Stimulated activated CD4-positive, alpha-beta T cell treated with anti-CD3 and anti-CD28 coated beads, Interleukin-1b, Interleukin-23, amount 100 ng/mL, for 1 hour (primary cell): ENCODE data around the gene USP9Y.
"Not testable (repeated sequence)": the region's sequence is repeated elsewhere in the genome, so short reads cannot be mapped to it uniquely, and the experiment has no call there.

ENCODE experiments used
- DNase-seq, 2 donors: peaks; one replicate each; pipeline ENCODE4 v3.0.0-alpha.2; 2020; ENCODE audit warnings: low read depth in 2 of 2

Gene USP9Y, protein sequence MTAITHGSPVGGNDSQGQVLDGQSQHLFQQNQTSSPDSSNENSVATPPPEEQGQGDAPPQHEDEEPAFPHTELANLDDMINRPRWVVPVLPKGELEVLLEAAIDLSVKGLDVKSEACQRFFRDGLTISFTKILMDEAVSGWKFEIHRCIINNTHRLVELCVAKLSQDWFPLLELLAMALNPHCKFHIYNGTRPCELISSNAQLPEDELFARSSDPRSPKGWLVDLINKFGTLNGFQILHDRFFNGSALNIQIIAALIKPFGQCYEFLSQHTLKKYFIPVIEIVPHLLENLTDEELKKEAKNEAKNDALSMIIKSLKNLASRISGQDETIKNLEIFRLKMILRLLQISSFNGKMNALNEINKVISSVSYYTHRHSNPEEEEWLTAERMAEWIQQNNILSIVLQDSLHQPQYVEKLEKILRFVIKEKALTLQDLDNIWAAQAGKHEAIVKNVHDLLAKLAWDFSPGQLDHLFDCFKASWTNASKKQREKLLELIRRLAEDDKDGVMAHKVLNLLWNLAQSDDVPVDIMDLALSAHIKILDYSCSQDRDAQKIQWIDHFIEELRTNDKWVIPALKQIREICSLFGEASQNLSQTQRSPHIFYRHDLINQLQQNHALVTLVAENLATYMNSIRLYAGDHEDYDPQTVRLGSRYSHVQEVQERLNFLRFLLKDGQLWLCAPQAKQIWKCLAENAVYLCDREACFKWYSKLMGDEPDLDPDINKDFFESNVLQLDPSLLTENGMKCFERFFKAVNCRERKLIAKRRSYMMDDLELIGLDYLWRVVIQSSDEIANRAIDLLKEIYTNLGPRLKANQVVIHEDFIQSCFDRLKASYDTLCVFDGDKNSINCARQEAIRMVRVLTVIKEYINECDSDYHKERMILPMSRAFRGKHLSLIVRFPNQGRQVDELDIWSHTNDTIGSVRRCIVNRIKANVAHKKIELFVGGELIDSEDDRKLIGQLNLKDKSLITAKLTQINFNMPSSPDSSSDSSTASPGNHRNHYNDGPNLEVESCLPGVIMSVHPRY (N-terminal part only)

DNA sequence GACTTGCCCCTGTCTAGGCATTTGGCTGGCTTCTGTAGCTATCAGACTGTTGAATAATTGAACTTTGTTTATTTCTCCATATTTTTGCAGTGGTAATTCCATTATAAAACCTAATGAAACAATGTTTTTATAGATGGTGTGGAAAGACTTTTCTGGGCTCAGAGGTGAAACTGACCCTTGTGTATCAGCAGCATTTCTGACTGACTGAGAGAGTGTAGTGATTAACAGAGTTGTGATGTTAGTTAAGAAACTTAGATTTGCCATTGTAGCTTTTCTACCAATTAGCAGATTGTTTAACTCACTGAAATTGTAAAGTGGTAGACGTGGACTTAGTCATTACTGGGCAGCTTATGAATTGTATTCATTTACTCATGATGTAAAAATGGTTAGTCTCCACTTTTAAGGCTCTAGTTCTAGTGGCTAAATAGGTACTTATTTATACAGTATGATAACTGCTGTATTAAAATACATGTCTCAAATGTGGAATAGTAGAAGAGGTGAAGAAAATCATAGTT lies at the start of gene USP9Y:
USP9Y (plus strand) TSS at position 51 of the 515 bp plus-strand sequence. CDS start 8,217 bp downstream, outside the sequence.
- DNase-seq: no peak

- DNase-seq: no peak
Observed at GRCh38 chrY:12651621-12652036, 49.4 kb upstream of the USP9Y start.

DNA sequence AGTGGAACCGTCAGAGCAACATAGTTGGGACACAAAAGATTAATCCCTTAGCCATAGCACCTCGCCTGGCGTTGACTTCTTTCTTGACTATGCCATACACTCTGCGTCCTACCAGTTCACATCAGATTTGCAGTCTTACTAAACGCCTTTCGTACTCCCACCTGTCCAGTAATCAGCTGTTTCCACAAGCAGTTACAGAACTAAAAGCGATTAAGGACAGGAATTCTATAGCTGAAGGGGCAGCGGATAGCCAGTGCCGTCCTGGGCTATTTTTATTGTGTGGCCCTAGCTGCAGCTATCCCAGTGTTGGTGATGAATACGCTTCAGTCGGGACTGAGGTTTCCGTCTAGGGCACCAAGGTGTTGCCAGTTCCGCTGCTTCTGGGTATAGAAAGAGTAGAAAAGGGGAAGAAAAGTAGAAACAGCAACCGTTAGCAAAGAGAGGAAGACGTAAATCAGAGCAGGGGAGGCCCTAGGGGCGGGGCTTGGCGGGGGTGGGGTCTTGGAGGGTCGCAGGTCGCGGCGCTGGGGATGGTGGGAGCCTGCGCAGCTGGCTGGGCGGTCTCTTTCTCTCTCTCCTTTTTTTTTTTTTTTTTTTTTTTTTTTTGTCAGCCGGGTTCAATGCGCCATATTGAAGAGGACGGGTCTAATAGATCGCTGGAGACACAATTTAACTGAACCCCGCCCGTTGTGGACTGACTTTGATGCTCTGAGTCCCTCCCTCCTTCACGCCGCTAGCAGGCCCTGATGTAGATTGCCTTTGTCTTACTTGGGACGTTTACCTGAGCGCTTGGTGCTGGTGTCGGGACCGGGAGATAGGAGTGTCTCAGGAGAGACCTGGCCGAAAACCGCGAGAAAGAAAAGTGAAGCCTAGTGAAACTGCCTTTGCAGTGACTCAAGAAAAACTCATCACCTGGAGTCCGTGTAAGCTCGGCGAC lies 39.0 kb upstream of the USP9Y start:
- peak; percentile 57 for DNase-seq

DNA sequence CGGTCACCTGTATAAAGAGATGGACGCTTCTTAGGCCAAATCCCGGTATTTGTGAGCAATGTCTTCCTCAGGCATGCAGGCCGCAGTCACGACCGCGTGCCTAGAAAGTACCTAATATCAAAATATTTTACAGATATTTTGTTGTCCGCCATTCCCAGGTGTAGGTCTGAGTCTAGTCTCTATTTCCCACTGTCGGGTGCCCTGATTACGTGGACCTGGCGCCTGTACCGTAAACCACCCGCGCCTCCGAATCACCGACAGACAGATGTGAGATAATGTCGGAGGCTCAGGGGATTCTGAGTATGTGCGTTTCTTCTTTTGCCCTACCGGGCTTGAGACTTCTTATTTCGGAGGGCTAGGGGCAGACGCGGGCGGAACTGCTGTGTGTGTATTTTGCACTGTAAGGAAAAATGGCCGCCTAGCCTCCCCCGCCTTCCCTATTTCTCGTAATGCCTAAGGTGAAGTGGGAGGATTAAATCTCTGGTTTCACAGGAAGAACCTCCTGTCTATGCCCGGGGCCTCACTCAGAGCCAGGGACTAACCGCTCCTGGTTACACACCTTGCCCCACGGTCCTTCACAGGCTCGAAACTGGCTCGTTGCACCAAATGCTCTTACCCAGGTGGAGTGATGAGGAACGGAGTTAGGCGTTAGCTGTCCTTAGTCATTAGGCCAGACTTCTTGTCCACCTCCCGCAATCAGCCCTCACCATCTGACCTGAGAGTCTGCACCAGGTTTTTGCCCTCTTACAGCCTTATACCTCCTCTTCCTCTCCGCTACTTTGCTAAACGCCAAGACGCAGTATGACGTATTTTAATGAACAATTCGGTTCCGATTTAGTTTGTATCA lies 38.1 kb upstream of the USP9Y start:
- DNase-seq: no peak

DNA sequence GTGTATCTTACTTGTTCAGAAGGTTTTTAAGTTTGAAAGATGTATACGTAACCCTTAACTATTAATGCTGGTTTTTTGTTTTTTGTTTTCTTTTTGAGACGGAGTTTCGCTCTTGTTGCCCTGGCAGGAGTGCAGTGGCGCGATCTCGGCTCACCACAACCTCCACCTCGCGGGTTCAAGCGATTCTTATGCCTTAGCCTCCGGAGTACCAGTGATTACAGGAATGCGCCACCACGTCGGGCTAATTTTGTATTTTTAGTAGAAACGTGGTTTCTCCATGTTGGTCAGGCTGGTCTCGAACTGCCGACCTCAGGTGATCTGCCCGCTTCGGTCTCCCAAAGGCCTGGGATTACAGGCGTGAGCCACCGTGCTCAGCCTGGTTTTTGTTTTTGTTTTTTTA lies 37.2 kb upstream of the USP9Y start:
- DNase-seq: not testable (repeated sequence)

GRCh38 chrY:12678111-12678510 lies 22.9 kb upstream of the USP9Y start:
- no peak for DNase-seq

- no peak for DNase-seq
Observed at GRCh38 chrY:12681535-12681934, 19.5 kb upstream of the USP9Y start.

DNA sequence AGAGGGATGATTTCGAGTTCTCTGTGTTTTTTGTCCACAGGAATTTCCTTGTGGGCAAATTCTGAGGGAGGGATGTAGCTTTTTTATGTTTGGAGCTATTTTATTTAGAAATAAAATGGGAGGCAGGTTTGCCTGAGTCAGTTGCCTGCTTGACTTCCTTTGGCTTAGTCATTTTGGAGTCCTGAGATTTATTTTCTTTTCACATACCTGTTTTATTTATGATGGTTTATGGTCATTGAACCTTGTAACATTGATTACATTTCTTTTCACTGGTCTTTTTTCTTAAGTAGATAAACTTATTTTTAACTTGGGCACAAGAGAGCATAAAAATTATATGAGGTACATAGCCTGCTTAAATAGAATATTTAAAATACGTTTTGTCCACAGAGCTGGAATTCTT lies 12.7 kb upstream of the USP9Y start:
- no peak for DNase-seq

DNA sequence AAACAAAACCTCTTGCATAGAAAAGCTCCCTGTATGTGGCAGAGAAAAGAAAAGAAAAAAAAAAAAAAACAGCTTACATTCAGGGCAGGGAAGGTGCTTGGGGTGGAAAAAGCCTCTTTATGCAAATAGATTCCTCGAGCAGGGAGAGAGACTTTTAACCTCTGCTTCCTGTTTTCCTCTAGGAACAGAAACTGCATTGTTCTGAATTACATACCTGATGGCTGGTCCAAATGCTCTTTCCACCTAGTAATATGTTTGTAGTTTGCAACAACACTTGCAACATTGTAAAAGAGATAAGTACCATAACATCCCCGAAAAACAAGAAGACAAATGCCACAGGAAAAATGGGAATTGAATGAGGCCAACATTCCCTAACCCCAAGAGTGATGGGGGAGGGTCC lies 944 bp upstream of the USP9Y start:
- DNase-seq: no peak

GRCh38 chrY:12702174-12702573 lies 1.1 kb downstream of the USP9Y start:
- DNase-seq: no peak

- DNase-seq: no peak
Observed at GRCh38 chrY:12710460-12710859, 9.4 kb downstream of the USP9Y start.

GRCh38 chrY:12715376-12715775 lies 14.3 kb downstream of the USP9Y start:
- DNase-seq: no peak

GRCh38 chrY:12729746-12730145 lies 28.7 kb downstream of the USP9Y start:
- no peak for DNase-seq

GRCh38 chrY:12733625-12734024 lies 32.6 kb downstream of the USP9Y start:
- DNase-seq: no peak

GRCh38 chrY:12734051-12734450 lies 33.0 kb downstream of the USP9Y start:
- DNase-seq: no peak

DNA sequence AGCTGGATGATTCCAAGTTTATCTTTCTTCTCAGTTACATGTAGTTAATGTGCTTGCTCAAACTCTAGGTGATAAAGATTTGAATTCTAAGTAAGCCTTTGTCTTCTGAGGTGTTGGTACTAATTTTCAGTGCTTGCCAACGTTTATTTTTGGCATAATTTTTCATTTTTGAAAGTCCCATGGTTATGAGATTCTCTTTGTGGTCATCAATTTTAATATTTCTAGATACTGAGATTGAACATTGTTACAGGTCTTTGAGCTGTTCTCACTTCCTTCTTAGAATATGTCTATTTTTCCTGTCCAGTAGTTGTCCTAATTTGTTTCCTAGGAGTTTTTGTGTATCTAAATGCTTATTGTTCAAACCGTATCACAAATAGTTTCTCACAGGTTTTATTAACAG lies 40.4 kb downstream of the USP9Y start:
- no peak for DNase-seq

- no peak for DNase-seq
Observed at GRCh38 chrY:12742725-12743124, 41.7 kb downstream of the USP9Y start.

GRCh38 chrY:12744091-12744490 lies 43.1 kb downstream of the USP9Y start:
- DNase-seq: no peak

DNA sequence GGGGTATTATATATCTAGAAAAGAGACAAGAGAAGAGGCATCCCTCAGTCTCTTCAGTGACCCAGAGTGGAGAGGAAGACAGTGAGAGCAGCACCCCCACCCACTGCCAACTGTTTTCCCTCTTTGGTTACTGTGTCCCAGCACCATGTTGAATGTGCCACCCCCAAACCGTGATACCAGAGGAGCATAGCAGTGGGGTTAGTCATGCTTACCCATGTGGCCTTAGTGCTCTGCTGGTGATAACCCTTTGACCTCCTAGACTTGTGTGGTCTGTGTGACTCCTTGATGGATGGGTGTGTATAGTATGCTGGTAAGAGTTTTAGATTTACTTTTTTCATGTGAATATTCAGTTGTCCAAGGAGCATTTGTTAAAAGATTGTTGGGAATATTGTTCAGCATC lies 48.3 kb downstream of the USP9Y start:
- DNase-seq: no peak

DNA sequence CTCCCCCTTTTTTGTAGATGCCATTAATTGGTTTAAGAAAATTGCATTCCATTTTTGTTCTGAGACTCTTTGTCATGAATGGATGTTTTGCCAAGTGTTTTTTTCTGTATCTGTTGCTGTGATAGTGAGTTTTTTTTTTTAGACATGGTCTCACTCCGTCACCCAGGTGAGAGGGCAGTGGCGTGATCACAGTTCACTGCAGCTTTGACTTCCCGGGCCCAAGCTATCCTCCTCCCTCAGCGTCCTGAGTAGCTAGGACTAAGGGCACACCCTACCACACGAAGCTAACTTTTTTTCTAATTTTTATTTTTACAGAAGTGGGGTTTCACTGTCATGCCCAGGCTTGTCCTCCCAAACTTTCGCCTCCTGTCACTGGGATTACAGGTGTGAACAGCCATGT lies 51.8 kb downstream of the USP9Y start:
- no peak for DNase-seq
